Muscle layer of duodenum (tissue), 2 donors: ENCODE measurements around the gene CHTF8.

Source experiments
- H3K27ac ChIP-seq: one replicate; pipeline ENCODE4 v1.7.0; 2013; ENCODE audit warnings: mild to moderate bottlenecking, low read length
- H3K27me3 ChIP-seq: one replicate; pipeline ENCODE4 v1.7.0; 2013; ENCODE audit warnings: low read depth, mild to moderate bottlenecking, control low read depth, low read length
- H3K36me3 ChIP-seq, 2 donors: one replicate each; pipeline ENCODE4 v1.7.0; 2013; ENCODE audit warnings: low read length in 2 of 2, control low read depth in 1 of 2, mild to moderate bottlenecking in 1 of 2; ENCODE audit not compliant: insufficient read depth in 2 of 2, control insufficient read depth in 1 of 2
- H3K4me1 ChIP-seq, 2 donors: one replicate each; pipeline ENCODE4 v1.7.0; 2013; ENCODE audit warnings: low read length in 2 of 2, mild to moderate bottlenecking in 2 of 2, control low read depth in 1 of 2, moderate library complexity in 1 of 2; ENCODE audit not compliant: insufficient read depth in 2 of 2, control insufficient read depth in 1 of 2
- H3K4me3 ChIP-seq, 2 donors: one replicate each; pipeline ENCODE4 v1.7.0; 2013; ENCODE audit warnings: low read length in 2 of 2, low read depth in 1 of 2, mild to moderate bottlenecking in 1 of 2
- H3K9me3 ChIP-seq, 2 donors: one replicate each; pipeline ENCODE4 v1.7.0; 2013; ENCODE audit warnings: low read length in 2 of 2, control low read depth in 1 of 2, mild to moderate bottlenecking in 1 of 2; ENCODE audit not compliant: control insufficient read depth in 1 of 2
- donor health status: healthy.

CHTF8 gene

DNA sequence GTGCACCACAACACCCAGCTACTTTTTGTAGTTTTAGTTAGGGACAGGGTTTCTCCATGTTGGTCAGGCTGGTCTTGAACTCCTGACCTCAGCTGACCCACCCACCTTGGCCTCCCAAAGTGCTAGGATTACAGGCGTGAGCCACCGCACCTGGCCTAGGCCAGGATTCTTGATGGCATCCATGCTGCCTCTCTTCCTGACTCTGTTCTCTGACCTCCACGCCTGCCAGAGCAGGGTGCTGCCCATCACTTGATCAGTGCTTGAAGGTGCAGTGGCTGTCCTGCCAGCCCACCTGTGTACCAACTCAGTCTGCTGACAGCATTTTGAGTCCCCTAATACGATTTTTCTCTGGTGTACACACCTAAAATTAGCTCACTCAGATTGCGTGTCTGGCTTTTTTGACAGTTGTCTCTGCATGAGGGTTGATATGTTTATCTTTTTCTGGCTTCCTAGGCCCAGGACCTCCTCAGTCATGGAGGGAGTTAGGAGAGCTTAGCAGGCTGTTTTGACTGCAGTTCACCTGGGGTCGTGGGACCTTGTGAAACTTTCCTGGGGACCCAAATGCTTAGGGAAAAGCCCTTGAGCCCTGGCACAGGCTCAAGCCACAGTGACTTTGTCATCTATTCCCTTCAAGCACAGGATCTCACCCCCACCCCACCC, 21.0 kb downstream of the CHTF8 start:
- Histone ChIP-seq H3K9me3 (no peaks in the 10 kb centered on the region), H3K4me3 (no peak overlapping the region), H3K27ac (no peak overlapping the region), H3K27me3 (no peaks in the 10 kb centered on the region), H3K4me1 (peaks cover 0 to 21% of the 10 kb centered on the region in 2 donors), H3K36me3 (peaks cover 25 to 39% of the 10 kb centered on the region in 2 donors)

DNA sequence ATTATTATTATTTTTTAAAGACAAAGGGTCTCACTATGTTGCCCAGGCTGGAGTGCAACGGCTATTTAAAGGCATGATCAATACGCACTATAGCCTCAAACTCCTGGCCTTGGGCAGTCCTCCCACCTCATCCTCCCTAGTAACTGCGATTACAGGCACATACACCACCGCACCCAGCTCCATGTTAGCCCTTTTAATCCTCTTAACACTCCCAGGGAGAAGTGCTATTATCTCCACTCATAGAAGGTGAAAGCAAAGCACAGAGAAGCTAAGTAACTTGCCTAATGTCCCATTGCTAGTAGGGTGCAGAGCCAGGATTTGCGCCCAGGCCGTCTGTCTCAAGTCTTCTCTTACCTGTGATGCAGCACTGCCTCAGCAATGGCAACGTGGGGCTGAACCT, 22.0 kb downstream of the CHTF8 start:
- H3K4me3 ChIP-seq: no peak overlapping the region
- peaks cover 20 to 36% of the 10 kb centered on the region in 2 donors for H3K36me3 ChIP-seq
- H3K9me3 ChIP-seq: no peaks in the 10 kb centered on the region
- H3K4me1 ChIP-seq: peaks cover 0 to 24% of the 10 kb centered on the region in 2 donors
- H3K27ac ChIP-seq: no peak overlapping the region
- no peaks in the 10 kb centered on the region for H3K27me3 ChIP-seq

DNA sequence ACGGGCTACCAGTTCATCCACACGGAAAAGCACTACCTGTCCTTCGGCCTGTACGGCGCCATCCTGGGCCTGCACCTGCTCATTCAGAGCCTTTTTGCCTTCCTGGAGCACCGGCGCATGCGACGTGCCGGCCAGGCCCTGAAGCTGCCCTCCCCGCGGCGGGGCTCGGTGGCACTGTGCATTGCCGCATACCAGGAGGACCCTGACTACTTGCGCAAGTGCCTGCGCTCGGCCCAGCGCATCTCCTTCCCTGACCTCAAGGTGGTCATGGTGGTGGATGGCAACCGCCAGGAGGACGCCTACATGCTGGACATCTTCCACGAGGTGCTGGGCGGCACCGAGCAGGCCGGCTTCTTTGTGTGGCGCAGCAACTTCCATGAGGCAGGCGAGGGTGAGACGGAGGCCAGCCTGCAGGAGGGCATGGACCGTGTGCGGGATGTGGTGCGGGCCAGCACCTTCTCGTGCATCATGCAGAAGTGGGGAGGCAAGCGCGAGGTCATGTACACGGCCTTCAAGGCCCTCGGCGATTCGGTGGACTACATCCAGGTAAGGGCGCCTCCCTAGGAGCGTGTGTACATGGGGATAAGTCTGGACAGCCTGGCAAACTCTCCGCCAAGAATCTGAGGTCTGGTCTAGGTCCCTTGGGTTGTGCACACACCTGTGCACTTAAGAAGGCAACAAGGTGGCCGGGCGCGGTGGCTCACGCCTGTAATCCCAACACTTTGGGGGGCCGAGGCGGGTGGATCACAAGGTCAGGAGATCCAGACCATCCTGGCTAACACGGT, 22.7 kb downstream of the CHTF8 start:
- Histone ChIP-seq H3K27me3 (no peaks in the 10 kb centered on the region), H3K4me1 (peaks cover 0 to 28% of the 10 kb centered on the region in 2 donors), H3K9me3 (no peaks in the 10 kb centered on the region), H3K27ac (no peak overlapping the region), H3K4me3 (no peak overlapping the region), H3K36me3 (peaks cover 14 to 30% of the 10 kb centered on the region in 2 donors)

DNA sequence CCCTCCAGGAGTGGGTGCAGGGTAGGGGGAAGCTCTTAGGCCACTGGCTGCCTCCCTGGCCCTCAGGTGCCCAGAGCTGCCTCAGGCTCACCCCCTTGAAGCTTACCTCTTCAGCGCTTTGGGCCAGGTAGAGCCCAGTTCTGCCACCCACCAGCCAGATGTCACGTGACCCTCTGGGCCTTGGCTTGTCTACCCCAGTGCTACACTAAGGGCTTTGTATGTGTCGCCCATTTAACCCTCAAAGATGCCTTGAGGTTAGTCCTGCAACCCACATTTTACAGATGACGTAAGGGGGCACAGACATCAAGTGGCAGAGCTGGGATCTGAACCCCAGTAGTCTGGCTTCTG, 23.5 kb downstream of the CHTF8 start:
- no peak overlapping the region for H3K4me3 ChIP-seq
- H3K36me3 ChIP-seq: peaks cover 10 to 22% of the 10 kb centered on the region in 2 donors
- H3K27me3 ChIP-seq: no peaks in the 10 kb centered on the region
- H3K9me3 ChIP-seq: no peaks in the 10 kb centered on the region
- peaks cover 0 to 28% of the 10 kb centered on the region in 2 donors for H3K4me1 ChIP-seq
- H3K27ac ChIP-seq: no peak overlapping the region

DNA sequence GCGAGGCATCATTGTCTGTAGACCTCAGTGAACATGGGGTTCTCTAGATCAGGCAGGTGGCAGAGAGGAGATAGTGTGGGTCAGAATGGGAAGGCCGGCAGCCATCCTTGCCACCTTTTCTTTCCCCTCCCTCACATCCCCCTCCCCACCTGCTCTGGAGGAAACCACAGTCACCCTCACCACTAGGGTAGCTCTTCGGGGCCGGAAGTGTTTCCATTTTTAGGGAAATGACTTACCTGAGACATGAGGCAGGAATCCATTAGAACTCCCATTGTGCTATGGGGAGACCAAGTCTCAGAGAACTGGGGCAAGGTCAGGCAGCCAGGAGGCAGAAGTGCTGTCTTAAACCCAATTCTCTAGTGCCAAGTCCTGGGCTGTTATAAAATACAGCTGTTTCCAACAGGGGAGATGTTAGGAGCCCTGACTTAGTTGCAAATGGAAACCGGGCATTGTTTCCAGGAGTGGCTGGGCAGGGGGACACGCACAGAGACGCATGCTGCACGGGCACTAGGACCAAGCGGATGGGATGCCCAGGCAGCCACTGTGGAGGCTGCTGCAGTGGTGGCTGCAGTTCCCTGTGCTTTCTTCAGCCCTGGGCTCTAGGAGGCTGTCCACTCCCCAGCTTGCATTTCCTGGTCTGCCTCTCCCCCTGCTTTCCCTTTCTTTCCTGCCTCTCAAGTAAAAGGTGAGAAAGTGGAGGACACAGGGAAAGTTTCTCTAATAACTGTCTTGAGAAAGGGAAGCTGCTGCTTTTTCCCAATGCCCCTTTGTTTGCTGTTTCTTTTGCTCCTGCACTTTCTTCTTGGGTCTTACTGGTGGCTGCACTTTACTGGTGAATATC, 24.1 kb downstream of the CHTF8 start:
- Histone ChIP-seq H3K4me1 (peaks cover 0 to 28% of the 10 kb centered on the region in 2 donors), H3K27me3 (no peaks in the 10 kb centered on the region), H3K4me3 (peak overlapping the region; percentile 44 to 73), H3K9me3 (no peaks in the 10 kb centered on the region), H3K27ac (no peak overlapping the region), H3K36me3 (peaks cover 5 to 16% of the 10 kb centered on the region in 2 donors)

DNA sequence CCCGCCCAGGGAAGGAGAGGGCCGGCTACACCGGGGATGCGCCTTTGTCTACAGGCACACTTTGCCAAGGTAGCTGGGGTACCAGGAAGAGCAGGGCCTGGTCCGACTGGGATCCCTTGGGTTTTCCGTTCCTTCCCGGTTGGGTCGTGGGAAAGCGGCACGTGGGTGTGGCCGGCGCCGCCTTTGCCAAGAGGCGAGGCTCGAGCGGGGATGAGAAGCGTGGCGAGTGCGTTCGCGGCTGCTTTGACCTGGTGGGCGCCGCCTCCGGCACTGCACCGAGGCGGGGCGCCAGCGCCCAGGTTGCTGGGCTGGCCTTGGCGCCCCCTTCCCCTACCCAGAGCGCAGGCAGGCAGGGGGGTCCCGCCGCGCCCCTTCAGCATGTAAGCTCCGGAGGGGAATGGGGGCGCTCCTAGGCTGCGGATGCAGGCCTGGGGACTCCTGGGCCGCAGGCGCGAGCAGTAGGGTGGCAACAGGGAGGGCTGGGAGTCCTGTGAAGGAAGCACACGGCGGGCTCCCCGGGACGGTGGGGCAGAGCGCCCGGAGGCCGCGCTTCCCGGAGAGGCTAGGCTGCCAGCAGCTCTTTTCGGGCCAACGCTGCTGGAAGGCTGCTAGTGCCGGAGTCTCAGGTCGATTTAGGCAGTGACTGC, 24.9 kb downstream of the CHTF8 start:
- Histone ChIP-seq H3K27ac (no peak overlapping the region), H3K36me3 (peaks cover 5 to 13% of the 10 kb centered on the region in 2 donors), H3K9me3 (no peaks in the 10 kb centered on the region), H3K27me3 (no peaks in the 10 kb centered on the region), H3K4me1 (peaks cover 0 to 28% of the 10 kb centered on the region in 2 donors), H3K4me3 (peak overlapping the region; percentile 44 to 73)

DNA sequence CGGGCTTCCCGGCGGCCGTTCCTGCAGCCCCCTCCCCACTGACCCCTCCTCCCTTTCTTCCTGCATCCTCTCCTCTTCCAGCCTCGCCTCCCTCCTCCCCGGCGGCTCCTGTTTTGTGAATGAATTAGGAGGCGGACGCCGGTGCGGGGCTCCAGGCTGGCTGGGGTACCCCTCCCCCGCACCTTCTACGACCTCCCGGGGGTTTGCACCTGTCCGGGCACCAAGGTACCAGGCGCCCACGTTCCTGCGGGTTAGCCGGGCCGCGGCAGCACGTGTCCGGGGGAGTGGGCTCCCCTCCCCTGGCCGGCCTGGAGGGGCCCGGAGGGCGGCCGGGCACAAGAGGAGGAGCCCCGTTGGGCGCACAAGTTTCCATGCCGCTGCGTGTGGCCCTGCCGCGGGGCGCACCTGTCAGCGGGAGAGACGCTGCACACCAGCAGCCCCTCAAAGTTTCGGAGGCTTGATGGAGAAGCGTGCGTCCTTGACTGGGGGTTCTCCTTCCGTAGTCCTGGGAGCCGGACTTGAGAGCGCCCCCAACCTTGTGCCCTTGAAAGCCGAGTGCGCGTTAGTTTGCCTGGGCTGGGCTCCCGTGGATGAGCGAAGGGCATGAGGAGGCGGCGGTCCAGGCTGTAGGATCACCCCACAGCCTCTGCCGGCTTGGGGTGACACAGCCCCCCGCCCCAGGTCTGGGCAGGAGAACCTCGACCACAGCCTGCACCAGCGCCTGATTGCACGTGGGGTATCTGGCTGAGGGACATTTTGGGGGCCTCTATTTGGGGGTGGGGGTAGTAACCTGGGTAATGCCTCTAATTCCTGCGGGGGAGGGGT, 25.7 kb downstream of the CHTF8 start:
- H3K9me3 ChIP-seq: no peaks in the 10 kb centered on the region
- no peak overlapping the region for H3K27ac ChIP-seq
- H3K36me3 ChIP-seq: peaks cover 5 to 13% of the 10 kb centered on the region in 2 donors
- H3K4me1 ChIP-seq: peaks cover 0 to 28% of the 10 kb centered on the region in 2 donors
- H3K4me3 ChIP-seq: peak overlapping the region; percentile 44 to 73
- H3K27me3 ChIP-seq: no peaks in the 10 kb centered on the region

DNA sequence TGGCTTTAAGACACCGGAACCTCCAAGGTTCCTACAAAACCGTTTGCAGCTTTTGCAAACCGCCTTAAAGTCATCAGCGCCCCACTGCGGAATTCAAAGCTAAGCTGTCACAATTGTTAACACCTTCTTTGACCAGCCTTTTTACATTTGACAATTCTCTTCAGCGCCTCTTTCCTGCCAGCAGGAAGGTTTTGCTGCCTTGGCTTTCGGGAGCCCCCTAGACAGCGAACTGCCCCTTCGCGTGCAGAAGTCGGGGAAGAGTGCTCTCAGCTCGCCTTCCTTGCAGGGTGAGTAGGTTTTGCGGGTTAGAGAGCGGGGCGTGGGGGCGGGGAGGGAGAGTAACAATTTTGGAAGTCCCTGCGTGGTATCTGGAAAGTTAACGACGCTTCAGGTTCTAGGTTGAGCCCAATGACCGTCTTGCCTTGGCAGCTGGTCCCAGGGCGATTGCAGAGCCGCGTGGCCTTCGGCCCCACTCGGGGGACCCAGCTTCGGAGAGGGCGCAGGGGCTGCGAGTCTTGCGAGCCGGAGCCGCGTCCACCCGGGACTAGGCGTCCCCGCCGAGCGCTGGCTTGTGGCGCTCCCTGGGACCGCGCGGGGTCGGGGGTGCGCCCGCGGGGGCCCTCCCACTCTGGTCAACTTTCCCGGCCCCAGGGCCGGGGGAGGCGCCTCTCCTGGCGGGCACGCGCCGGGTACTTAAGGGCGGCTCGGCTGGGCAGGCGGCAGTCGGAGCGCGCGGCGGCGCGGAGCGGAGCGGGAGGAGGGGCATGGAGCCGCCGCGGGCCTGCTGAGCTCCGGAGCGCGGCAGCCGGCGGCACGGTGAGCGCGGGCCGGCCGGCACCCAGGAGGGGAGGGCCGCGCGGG, 26.7 kb downstream of the CHTF8 start, which contains the start of gene HAS3:
TSS of gene HAS3 (plus strand) at position 153 of the 861 bp plus-strand sequence. CDS start 3,743 bp downstream, outside the sequence.
- Histone ChIP-seq H3K27ac (no peak within 1 kb of the TSS), H3K4me3 (peak within 1 kb of the TSS; percentile 56 to 80), H3K4me1 (peaks cover 0 to 28% of the 10 kb centered on the region in 2 donors), H3K9me3 (no peaks in the 10 kb centered on the region), H3K27me3 (no peaks in the 10 kb centered on the region), H3K36me3 (peaks cover 5 to 12% of the 10 kb centered on the region in 2 donors)

DNA sequence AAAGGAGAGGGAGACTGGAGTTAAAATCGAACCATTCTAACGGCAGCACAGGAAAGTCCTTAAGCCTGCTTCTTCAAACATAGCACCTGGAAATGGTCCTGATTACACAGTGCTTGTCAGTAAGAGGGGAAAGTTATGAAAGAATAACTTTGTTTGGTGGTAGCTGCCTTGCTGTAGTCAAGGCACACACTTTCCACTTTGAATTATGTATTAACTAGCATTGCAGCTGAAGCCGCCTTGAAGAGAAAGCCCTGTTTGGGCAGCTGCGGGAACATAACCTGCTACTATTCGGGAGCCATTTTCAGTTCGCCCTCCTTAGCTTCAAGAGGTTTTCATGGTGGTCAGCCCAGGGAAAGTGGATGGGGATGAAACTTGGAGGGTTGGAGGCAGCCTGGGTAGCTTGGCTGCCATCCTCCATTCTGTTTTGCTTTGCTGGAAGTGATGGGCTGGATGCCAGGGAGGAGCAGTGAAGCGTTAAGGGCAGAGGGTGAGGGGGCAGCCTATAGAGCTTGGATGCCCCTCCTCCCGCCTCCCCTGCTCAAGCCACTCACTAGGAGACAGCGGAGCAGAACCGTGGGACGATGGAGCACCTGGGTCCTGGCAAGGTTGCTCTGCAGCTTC, 32.2 kb downstream of the CHTF8 start:
- no peaks in the 10 kb centered on the region for H3K36me3 ChIP-seq
- H3K27ac ChIP-seq: no peak overlapping the region
- no peaks in the 10 kb centered on the region for H3K9me3 ChIP-seq
- H3K4me1 ChIP-seq: peaks cover 0 to under 1% of the 10 kb centered on the region in 2 donors
- no peaks in the 10 kb centered on the region for H3K27me3 ChIP-seq
- H3K4me3 ChIP-seq: no peak overlapping the region
